Osteoblast (primary cell): ENCODE results near the gene TNRC6A. TPM values are rescaled to one million over a fixed set of nuclear protein-coding genes. Genes with fewer than 3 reads are reported as not detected.

Experiments used
- DNase-seq: peaks from one replicate; pipeline ENCODE4 v3.0.0; 2011; ENCODE audit warnings: low spot score, mixed read lengths; ENCODE audit not compliant: insufficient read length; ENCODE audit errors: missing footprints
- H2AFZ ChIP-seq: 2 replicates; pipeline ENCODE4 v1.6.0; 2011; ENCODE audit warnings: mild to moderate bottlenecking, low read length
- H3K27ac ChIP-seq: 2 replicates; pipeline ENCODE4 v1.5.1; 2011; ENCODE audit warnings: mild to moderate bottlenecking, low read depth, low read length, moderate library complexity
- H3K27me3 ChIP-seq: 2 replicates; pipeline ENCODE4 v1.6.0; 2012; ENCODE audit warnings: mild to moderate bottlenecking, control low read depth, inconsistent platforms, low read length, moderate library complexity; ENCODE audit not compliant: insufficient read depth
- H3K36me3 ChIP-seq: 2 replicates; pipeline ENCODE4 v1.5.1; 2011; ENCODE audit warnings: mild to moderate bottlenecking, low read length, control low read depth, moderate library complexity; ENCODE audit not compliant: insufficient read depth
- H3K4me1 ChIP-seq: 2 replicates; pipeline ENCODE4 v1.5.1; 2011; ENCODE audit warnings: mild to moderate bottlenecking, low read length, control low read depth, moderate library complexity; ENCODE audit not compliant: insufficient read depth
- H3K4me2 ChIP-seq: 2 replicates; pipeline ENCODE4 v1.6.0; 2011; ENCODE audit warnings: mild to moderate bottlenecking, low read length; ENCODE audit not compliant: insufficient read depth
- H3K4me3 ChIP-seq: fragments of 200-600 bp; sonication (generic); 3 replicates; pipeline ENCODE4 v1.5.1; 2012; ENCODE audit warnings: mild to moderate bottlenecking, low read length, inconsistent platforms; ENCODE audit not compliant: insufficient read depth
- H3K79me2 ChIP-seq: 2 replicates; pipeline ENCODE4 v1.6.0; 2012; ENCODE audit warnings: mild to moderate bottlenecking, low read length, control low read depth, inconsistent platforms; ENCODE audit not compliant: insufficient read depth
- H3K9me3 ChIP-seq: 2 replicates; pipeline ENCODE4 v1.5.1; 2011; ENCODE audit warnings: low read depth, low read length, control low read depth
- H4K20me1 ChIP-seq: 2 replicates; pipeline ENCODE4 v1.6.0; 2012; ENCODE audit warnings: mild to moderate bottlenecking, low read length, control low read depth; ENCODE audit not compliant: insufficient read depth
- total RNA-seq: library from RNA; depleted of rRNA; stranded (reverse); fragments of >200 nt; gene quantifications from 2 replicates; pipeline ENCODE4 v1.2.3, GENCODE V29; 2012
- TF ChIP-seq, protein P1 (sequence below): IDR thresholded peaks from 2 replicates; pipeline ENCODE4 v1.5.1; 2011; ENCODE audit warnings: mild to moderate bottlenecking, low read depth, low read length, moderate library complexity; ENCODE audit errors: extremely low read depth

TNRC6A gene
- total RNA-seq, 1 donor, result 38.0 TPM

DNA sequence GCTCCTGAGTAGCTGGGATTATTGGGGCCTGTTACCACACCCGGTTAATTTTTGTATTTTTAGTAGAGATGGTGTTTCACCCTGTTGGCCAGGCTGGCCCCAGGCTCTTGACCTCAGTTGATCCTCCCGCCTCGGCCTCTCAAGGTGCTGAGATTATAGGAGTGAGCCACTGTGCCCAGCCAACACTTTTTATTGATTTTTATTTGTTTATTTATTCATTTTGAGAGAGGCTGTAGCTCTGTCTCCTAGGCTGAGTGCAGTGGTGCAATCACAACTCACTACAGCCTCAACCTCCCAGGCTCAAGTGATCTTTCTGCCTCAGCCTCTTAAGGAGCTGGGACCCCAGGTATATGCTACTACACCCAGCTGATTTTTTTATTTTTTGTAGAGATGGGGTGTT lies 54.7 kb downstream of the TNRC6A start:
- Histone ChIP-seq H3K4me2 (no peak overlapping the region), H2AFZ (no peak overlapping the region), H3K27me3 (no peaks in the 10 kb centered on the region), H3K4me3 (no peak overlapping the region), H3K79me2 (peaks cover 45% of the 10 kb centered on the region), H4K20me1 (peaks cover 3% of the 10 kb centered on the region), H3K9me3 (no peaks in the 10 kb centered on the region), H3K36me3 (peaks cover 59% of the 10 kb centered on the region), H3K4me1 (no peaks in the 10 kb centered on the region), H3K27ac (no peak overlapping the region)
- TF ChIP-seq, protein P1, sequence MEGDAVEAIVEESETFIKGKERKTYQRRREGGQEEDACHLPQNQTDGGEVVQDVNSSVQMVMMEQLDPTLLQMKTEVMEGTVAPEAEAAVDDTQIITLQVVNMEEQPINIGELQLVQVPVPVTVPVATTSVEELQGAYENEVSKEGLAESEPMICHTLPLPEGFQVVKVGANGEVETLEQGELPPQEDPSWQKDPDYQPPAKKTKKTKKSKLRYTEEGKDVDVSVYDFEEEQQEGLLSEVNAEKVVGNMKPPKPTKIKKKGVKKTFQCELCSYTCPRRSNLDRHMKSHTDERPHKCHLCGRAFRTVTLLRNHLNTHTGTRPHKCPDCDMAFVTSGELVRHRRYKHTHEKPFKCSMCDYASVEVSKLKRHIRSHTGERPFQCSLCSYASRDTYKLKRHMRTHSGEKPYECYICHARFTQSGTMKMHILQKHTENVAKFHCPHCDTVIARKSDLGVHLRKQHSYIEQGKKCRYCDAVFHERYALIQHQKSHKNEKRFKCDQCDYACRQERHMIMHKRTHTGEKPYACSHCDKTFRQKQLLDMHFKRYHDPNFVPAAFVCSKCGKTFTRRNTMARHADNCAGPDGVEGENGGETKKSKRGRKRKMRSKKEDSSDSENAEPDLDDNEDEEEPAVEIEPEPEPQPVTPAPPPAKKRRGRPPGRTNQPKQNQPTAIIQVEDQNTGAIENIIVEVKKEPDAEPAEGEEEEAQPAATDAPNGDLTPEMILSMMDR, result no peak
- no peak for DNase-seq

DNA sequence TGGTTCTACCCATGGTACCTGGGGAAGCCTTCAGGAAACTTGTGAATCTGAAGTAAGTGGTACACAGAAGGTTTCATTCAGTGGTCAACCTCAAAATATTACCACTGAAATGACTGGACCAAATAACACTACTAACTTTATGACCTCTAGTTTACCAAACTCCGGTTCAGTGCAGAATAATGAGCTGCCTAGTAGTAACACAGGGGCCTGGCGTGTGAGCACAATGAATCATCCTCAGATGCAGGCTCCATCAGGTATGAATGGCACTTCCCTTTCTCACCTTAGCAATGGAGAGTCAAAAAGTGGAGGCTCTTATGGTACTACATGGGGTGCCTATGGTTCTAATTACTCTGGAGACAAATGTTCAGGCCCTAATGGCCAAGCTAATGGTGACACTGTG lies 60.4 kb downstream of the TNRC6A start:
- DNase-seq, result no peak
- Histone ChIP-seq H3K36me3 (peaks cover 67% of the 10 kb centered on the region), H3K27me3 (no peaks in the 10 kb centered on the region), H2AFZ (no peak overlapping the region), H3K4me3 (no peak overlapping the region), H3K4me2 (no peak overlapping the region), H4K20me1 (peaks cover 3% of the 10 kb centered on the region), H3K9me3 (no peaks in the 10 kb centered on the region), H3K79me2 (peaks cover 23% of the 10 kb centered on the region), H3K27ac (no peak overlapping the region), H3K4me1 (no peaks in the 10 kb centered on the region)
- TF ChIP-seq, protein P1, result no peak

DNA sequence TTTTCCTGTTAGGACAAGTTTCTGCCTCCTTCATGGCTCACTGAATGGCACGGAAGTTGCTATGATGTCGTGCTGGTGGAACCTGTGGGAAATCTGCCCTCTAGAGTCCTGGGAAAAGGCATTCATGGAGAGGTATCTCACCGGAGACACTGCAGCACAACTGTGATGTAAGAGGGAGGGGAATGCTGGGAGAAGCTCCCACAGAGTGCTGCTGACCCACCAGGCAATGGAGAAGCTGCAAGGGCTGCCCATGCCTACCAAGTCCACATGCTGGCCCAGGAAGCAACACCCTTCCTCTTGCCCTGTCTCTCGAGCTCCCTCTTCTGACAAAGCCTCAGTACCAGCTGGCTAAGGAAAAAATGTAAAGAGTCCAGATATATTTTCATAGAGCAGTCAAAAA lies 71.1 kb downstream of the TNRC6A start:
- H3K9me3 ChIP-seq, result no peaks in the 10 kb centered on the region
- H3K79me2 ChIP-seq, result no peaks in the 10 kb centered on the region
- no peaks in the 10 kb centered on the region for H3K4me1 ChIP-seq
- TF ChIP-seq, protein P1, result peak; percentile 25
- no peak overlapping the region for H2AFZ ChIP-seq
- peaks cover 90% of the 10 kb centered on the region for H3K36me3 ChIP-seq
- H3K27me3 ChIP-seq, result no peaks in the 10 kb centered on the region
- DNase-seq, result no peak
- peaks cover 4% of the 10 kb centered on the region for H4K20me1 ChIP-seq
- no peak overlapping the region for H3K4me3 ChIP-seq
- H3K27ac ChIP-seq, result no peak overlapping the region
- no peak overlapping the region for H3K4me2 ChIP-seq

DNA sequence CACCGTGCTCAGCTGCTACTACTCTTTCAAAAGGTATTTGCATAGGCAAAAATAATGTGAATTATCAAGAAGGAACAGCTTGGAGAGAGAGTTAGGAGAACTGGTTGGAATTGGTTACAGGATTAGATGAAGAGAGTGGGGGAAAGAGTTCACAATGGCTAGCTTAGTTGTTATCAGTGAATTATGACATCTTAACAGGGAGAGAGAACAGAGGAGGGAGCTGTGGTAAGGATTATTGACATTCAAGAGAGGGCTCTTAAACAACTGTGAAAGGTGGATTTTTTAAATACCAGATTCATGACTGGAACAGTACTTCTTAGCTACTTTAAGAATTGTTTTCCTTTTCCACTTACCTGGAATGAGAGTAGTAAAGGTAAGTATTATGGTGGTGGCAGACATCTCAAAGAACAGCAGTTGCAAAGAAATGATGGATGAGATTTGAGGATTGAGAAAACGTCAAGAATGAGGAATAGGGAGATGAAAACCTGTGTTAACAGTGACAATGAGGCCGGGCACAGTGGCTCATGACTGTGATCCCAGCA lies 72.4 kb downstream of the TNRC6A start:
- Histone ChIP-seq H2AFZ (no peak overlapping the region), H3K4me2 (no peak overlapping the region), H3K36me3 (peaks cover 94% of the 10 kb centered on the region), H3K27ac (no peak overlapping the region), H3K27me3 (no peaks in the 10 kb centered on the region), H3K79me2 (no peaks in the 10 kb centered on the region), H3K4me3 (no peak overlapping the region), H3K4me1 (no peaks in the 10 kb centered on the region), H3K9me3 (no peaks in the 10 kb centered on the region), H4K20me1 (peaks cover 4% of the 10 kb centered on the region)
- TF ChIP-seq, protein P1, result no peak
- no peak for DNase-seq
